Measurements from ENCODE around the gene RNF40.
A peak's percentile ranks its signal among the peaks of the same experiment; 100 is the strongest.
"Not testable (repeated sequence)": the region's sequence is repeated elsewhere in the genome, so short reads cannot be mapped to it uniquely, and the experiment has no call there.

Gene RNF40

GRCh38 chr16:30802936-30803335 is 40.8 kb downstream of the RNF40 start:
- no peak for TF ChIP-seq CTCF (IDR thresholded peaks at IDR 0.05; ENCODE audit: control insufficient read depth, insufficient read depth, low read depth, low read length, missing control alignments)
- DNase-seq (ENCODE audit: low read depth) = no peak
- no peak overlapping the region for H3K4me3 ChIP-seq (ENCODE audit: control insufficient read depth, low read depth, low read length)

- H3K4me3 ChIP-seq (ENCODE audit: control insufficient read depth, low read depth, low read length) = peak overlapping the region; percentile 52
- DNase-seq (ENCODE audit: low read depth) = no peak
- no peak for TF ChIP-seq CTCF (IDR thresholded peaks at IDR 0.05; ENCODE audit: control insufficient read depth, insufficient read depth, low read depth, low read length, missing control alignments)
Measured at GRCh38 chr16:30805056-30805369, 42.9 kb downstream of the RNF40 start.

- H3K4me3 ChIP-seq (ENCODE audit: control insufficient read depth, low read depth, low read length) = peak overlapping the region; percentile 52
- TF ChIP-seq CTCF (IDR thresholded peaks at IDR 0.05; ENCODE audit: control insufficient read depth, insufficient read depth, low read depth, low read length, missing control alignments) = no peak
- DNase-seq (ENCODE audit: low read depth) = no peak
Measured at GRCh38 chr16:30805370-30806169, 43.4 kb downstream of the RNF40 start.

GRCh38 chr16:30808146-30808545 is 46.0 kb downstream of the RNF40 start:
- TF ChIP-seq CTCF (IDR thresholded peaks at IDR 0.05; ENCODE audit: control insufficient read depth, insufficient read depth, low read depth, low read length, missing control alignments) = no peak
- H3K4me3 ChIP-seq (ENCODE audit: control insufficient read depth, low read depth, low read length) = no peak overlapping the region
- DNase-seq (ENCODE audit: low read depth) = no peak

- H3K4me3 ChIP-seq (ENCODE audit: control insufficient read depth, low read depth, low read length); DNase-seq (ENCODE audit: low read depth): not testable (repeated sequence)
Measured at GRCh38 chr16:30808890-30809426, 46.8 kb downstream of the RNF40 start.

- DNase-seq (ENCODE audit: low read depth); H3K4me3 ChIP-seq (ENCODE audit: control insufficient read depth, low read depth, low read length): not testable (repeated sequence)
Measured at GRCh38 chr16:30809675-30810074, 47.6 kb downstream of the RNF40 start.

GRCh38 chr16:30813821-30814189 is 51.7 kb downstream of the RNF40 start:
- H3K4me3 ChIP-seq (ENCODE audit: control insufficient read depth, low read depth, low read length) = peak overlapping the region; percentile 63
- no peak for DNase-seq (ENCODE audit: low read depth)
- no peak for TF ChIP-seq CTCF (IDR thresholded peaks at IDR 0.05; ENCODE audit: control insufficient read depth, insufficient read depth, low read depth, low read length, missing control alignments)

- no peak for TF ChIP-seq CTCF (IDR thresholded peaks at IDR 0.05; ENCODE audit: control insufficient read depth, insufficient read depth, low read depth, low read length, missing control alignments)
Measured at GRCh38 chr16:30816769-30817168, 54.6 kb downstream of the RNF40 start.

More at GRCh38 chr16:30816769-30817168, 54.6 kb downstream of the RNF40 start:
- no peak overlapping the region for H3K4me3 ChIP-seq (ENCODE audit: control insufficient read depth, low read depth, low read length)
- no peak for DNase-seq (ENCODE audit: low read depth)
